HepG2 (cell line): Measurements from ENCODE around the gene FUCA1. TPM values are rescaled to one million over a fixed set of nuclear protein-coding genes. Genes with fewer than 3 reads are reported as not detected.

Experiments used
- AGO2 ChIP-seq: fragments of 200-400 bp; formaldehyde crosslinking; optimal IDR thresholded peaks from 2 replicates; pipeline ENCODE3; 2017; ENCODE audit warnings: mild to moderate bottlenecking, low read depth, low read length, moderate library complexity
- CEBPG ChIP-seq: IDR thresholded peaks from 2 replicates; pipeline ENCODE4 v1.6.1; 2016
- ELF4 ChIP-seq: sonication (generic); formaldehyde crosslinking; IDR thresholded peaks from 2 replicates; pipeline ENCODE4 v1.5.0; 2020; ENCODE audit warnings: missing genetic modification reagents, mild to moderate bottlenecking, moderate library complexity, borderline replicate concordance
- HMGA1 ChIP-seq: sonication (generic); formaldehyde crosslinking; conservative IDR thresholded peaks from 2 replicates; pipeline ENCODE4 v1.4.0; 2020; ENCODE audit warnings: missing genetic modification reagents
- HNF4G ChIP-seq, 2 experiments: sonication (generic) in 1 of 2; formaldehyde crosslinking in 1 of 2; IDR thresholded peaks; 2 replicates each; pipeline versions ENCODE4 v1.4.0 to v1.6.1; 2011 to 2020; ENCODE audit warnings: borderline replicate concordance in 2 of 2, low read depth in 2 of 2, mild to moderate bottlenecking in 2 of 2, low read length in 1 of 2, missing genetic modification reagents in 1 of 2, moderate library complexity in 1 of 2
- HNRNPK ChIP-seq: fragments of 200-400 bp; formaldehyde crosslinking; IDR thresholded peaks from 2 replicates; pipeline ENCODE4 v1.6.1; 2018; ENCODE audit warnings: low read length, low read depth, moderate library complexity, mild to moderate bottlenecking; ENCODE audit not compliant: poor library complexity, severe bottlenecking
- HNRNPLL ChIP-seq: fragments of 200-400 bp; formaldehyde crosslinking; IDR thresholded peaks from 2 replicates; pipeline ENCODE4 v1.6.1; 2017; ENCODE audit warnings: mild to moderate bottlenecking, low read depth, low read length; ENCODE audit not compliant: poor library complexity, severe bottlenecking
- IRF9 ChIP-seq: sonication (generic); formaldehyde crosslinking; IDR thresholded peaks from 2 replicates; pipeline ENCODE4 v1.8.0; 2022; ENCODE audit warnings: missing genetic modification reagents, mild to moderate bottlenecking, borderline replicate concordance
- KAT2B ChIP-seq: fragments of 150-350 bp; IDR thresholded peaks from 2 replicates; pipeline ENCODE4 v1.6.1; 2014; ENCODE audit warnings: low read depth, low read length, borderline replicate concordance
- KDM3A ChIP-seq: IDR thresholded peaks from 2 replicates; pipeline ENCODE4 v1.6.1; 2018; ENCODE audit warnings: low read depth, missing compliant biosample characterization
- MEIS1 ChIP-seq: sonication (generic); formaldehyde crosslinking; IDR thresholded peaks from 2 replicates; pipeline ENCODE4 v1.9.0; 2021; ENCODE audit warnings: mild to moderate bottlenecking, missing genetic modification reagents, moderate library complexity, borderline replicate concordance
- MYNN ChIP-seq: sonication (generic); formaldehyde crosslinking; IDR thresholded peaks from 2 replicates; pipeline ENCODE4 v1.4.0; 2020; ENCODE audit warnings: mild to moderate bottlenecking, low read depth, missing genetic modification reagents
- PHF8 ChIP-seq: sonication (generic); formaldehyde crosslinking; IDR thresholded peaks from 2 replicates; pipeline ENCODE4 v1.5.0; 2020; ENCODE audit warnings: missing genetic modification reagents
- PITX1 ChIP-seq: sonication (generic); formaldehyde crosslinking; IDR thresholded peaks from 2 replicates; pipeline ENCODE4 v1.5.1; 2020; ENCODE audit warnings: mild to moderate bottlenecking, missing genetic modification reagents
- SP4 ChIP-seq: sonication (generic); formaldehyde crosslinking; IDR thresholded peaks from 2 replicates; pipeline ENCODE4 v1.8.1; 2023; ENCODE audit warnings: mild to moderate bottlenecking, missing genetic modification reagents
- TEF ChIP-seq: sonication (generic); formaldehyde crosslinking; IDR thresholded peaks from 2 replicates; pipeline ENCODE4 v1.5.0; 2020; ENCODE audit warnings: missing genetic modification reagents
- ZBTB46 ChIP-seq: sonication (generic); formaldehyde crosslinking; IDR thresholded peaks from 2 replicates; pipeline ENCODE4 v1.4.0; 2020; ENCODE audit warnings: mild to moderate bottlenecking, missing genetic modification reagents, borderline replicate concordance
- ZFP1 ChIP-seq: IDR thresholded peaks from 2 replicates; pipeline ENCODE4 v1.6.1; 2016
- ZMAT3 ChIP-seq: sonication (generic); formaldehyde crosslinking; conservative IDR thresholded peaks from 2 replicates; pipeline ENCODE4 v1.7.0; 2021; ENCODE audit warnings: missing genetic modification reagents
- ZNF235 ChIP-seq: sonication (generic); formaldehyde crosslinking; IDR thresholded peaks from 2 replicates; pipeline ENCODE4 v1.8.1; 2023; ENCODE audit warnings: mild to moderate bottlenecking, missing genetic modification reagents, borderline replicate concordance
- ZNF333 ChIP-seq: sonication (generic); formaldehyde crosslinking; IDR thresholded peaks from 2 replicates; pipeline ENCODE4 v1.4.0; 2020; ENCODE audit warnings: mild to moderate bottlenecking, missing genetic modification reagents, borderline replicate concordance
- ZNF432 ChIP-seq: sonication (generic); formaldehyde crosslinking; IDR thresholded peaks from 2 replicates; pipeline ENCODE4 v1.5.0; 2020; ENCODE audit warnings: missing genetic modification reagents, mild to moderate bottlenecking, borderline replicate concordance
- ZNF577 ChIP-seq: sonication (generic); formaldehyde crosslinking; IDR thresholded peaks from 2 replicates; pipeline ENCODE4 v1.4.0; 2020; ENCODE audit warnings: mild to moderate bottlenecking, low read depth, missing genetic modification reagents, borderline replicate concordance
- ZNF589 ChIP-seq: sonication (generic); formaldehyde crosslinking; conservative IDR thresholded peaks from 2 replicates; pipeline ENCODE4 v1.8.0; 2022; ENCODE audit warnings: mild to moderate bottlenecking, moderate library complexity, missing genetic modification reagents
- ZNF737 ChIP-seq: sonication (generic); formaldehyde crosslinking; IDR thresholded peaks from 2 replicates; pipeline ENCODE4 v1.5.0; 2020; ENCODE audit warnings: missing genetic modification reagents, mild to moderate bottlenecking, borderline replicate concordance
- polyA plus RNA-seq, 8 experiments: library from polyadenylated mRNA; depleted of rRNA in 3 of 8; stranded (reverse) in 7 of 8; unstranded in 1 of 8; fragments of >200 nt; fragmentation: Illumina TruSeq in 4 of 8; extraction: Trizol in 4 of 8; gene quantifications; 2 replicates each; pipeline versions ENCODE4 v1.2.1 to v1.2.3, GENCODE V29; 2011 to 2016; ENCODE audit warnings: low read depth in 4 of 8, missing spikeins in 1 of 8, mixed read lengths in 1 of 8; ENCODE audit not compliant: insufficient read depth in 1 of 8
- total RNA-seq, 5 experiments: library from RNA; depleted of rRNA; stranded (reverse); fragments of >200 nt; fragmentation: Illumina TruSeq; extraction: Trizol; gene quantifications; 2 replicates each; pipeline ENCODE4 v1.2.3, GENCODE V29; 2016; ENCODE audit warnings: low read depth in 1 of 5

The FUCA1 gene
- total and polyA plus RNA-seq, 2 of the 13 experiments (the other 11 are each of a cell fraction or from before 2014, with no cell fraction given) = 32.7 to 33.6 TPM

- no peak for TF ChIP-seq CEBPG
- peak; percentile 27; the same call in 1 of the 2 replicates for TF ChIP-seq HNF4G (IDR thresholded peaks at IDR 0.05; ENCODE audit: borderline replicate concordance, low read depth, low read length)
- TF ChIP-seq HNF4G (CRISPR knock-in tag; IDR thresholded peaks at IDR 0.05; ENCODE audit: borderline replicate concordance, low read depth) = 0 out of 2 replicates have a peak, but pooled peaks have one; percentile 51
- TF ChIP-seq SP4 (CRISPR knock-in tag) = peak; percentile 87
- no peak for TF ChIP-seq KAT2B
- TF ChIP-seq KDM3A (CRISPR knock-in tag) = no peak; the same call in 1 of the 2 replicates
- no peak for TF ChIP-seq ZNF589 (CRISPR knock-in tag)
- peak; percentile 66; the same call in 1 of the 2 replicates for TF ChIP-seq MYNN (CRISPR knock-in tag)
- TF ChIP-seq ZNF737 (CRISPR knock-in tag) = no peak
- no peak; the same call in 1 of the 2 replicates for TF ChIP-seq PITX1
- no peak for TF ChIP-seq MEIS1
- TF ChIP-seq ZNF235 (CRISPR knock-in tag) = peak; percentile 77; the same call in 1 of the 2 replicates
- peak; percentile 77; the same call in 1 of the 2 replicates for TF ChIP-seq ZMAT3 (CRISPR knock-in tag)
- TF ChIP-seq HMGA1 (CRISPR knock-in tag) = no peak
- peak; percentile 89 for TF ChIP-seq IRF9 (CRISPR knock-in tag)
- no peak for TF ChIP-seq ZNF577
- TF ChIP-seq PHF8 (CRISPR knock-in tag) = peak; percentile 91
- TF ChIP-seq ZNF333 (CRISPR knock-in tag) = no peak
- peak; percentile 77 for TF ChIP-seq AGO2
- peak; percentile 47 for TF ChIP-seq ZFP1 (CRISPR knock-in tag)
- TF ChIP-seq HNRNPK = peak; percentile 69
- no peak for TF ChIP-seq ZNF432
- TF ChIP-seq ELF4 (CRISPR knock-in tag) = peak; percentile 75; the same call in 1 of the 2 replicates
- TF ChIP-seq ZBTB46 = no peak
- peak; percentile 38 for TF ChIP-seq HNRNPLL
- peak; percentile 69; the same call in 1 of the 2 replicates for TF ChIP-seq TEF (CRISPR knock-in tag)
These were observed 42.9 kb downstream of the FUCA1 start, which contains the start of gene HMGCL (continued) for GRCh38 chr1:23825076-23825761.
